GM18499 (cell line): Measurements from ENCODE around the gene SH3RF3.

Experiments used
- ATAC-seq: cut with Tn5 transposase; IDR thresholded peaks from one replicate; pipeline ENCODE4 v1.9.1; 2021; ENCODE audit warnings: moderate number of reproducible peaks; ENCODE audit not compliant: insufficient read depth, unreplicated experiment

Gene SH3RF3

DNA sequence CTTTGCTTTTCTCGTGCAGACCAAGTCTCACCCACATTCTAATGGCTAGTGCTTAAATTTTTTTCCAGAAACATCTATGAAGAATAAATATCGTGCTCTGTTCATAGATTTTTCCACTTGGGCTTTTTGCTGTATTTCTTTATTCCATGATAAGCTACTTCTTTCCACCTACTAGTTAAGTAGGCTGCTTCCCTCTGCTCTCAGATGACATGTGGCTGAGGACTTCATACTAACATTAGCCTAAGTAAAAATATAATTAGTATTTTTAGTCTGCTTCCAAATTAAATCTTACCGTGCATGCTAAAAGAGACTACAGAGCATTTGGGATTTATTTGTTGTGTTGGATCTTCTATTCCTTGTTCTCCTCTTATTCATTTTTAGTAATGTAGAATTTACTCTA is 102.4 kb downstream of the SH3RF3 start:
- ATAC-seq, result no peak

GRCh38 chr2:109231996-109232705 is 103.1 kb downstream of the SH3RF3 start:
- no peak for ATAC-seq

GRCh38 chr2:109232909-109233308 is 103.9 kb downstream of the SH3RF3 start:
- ATAC-seq, result no peak

DNA sequence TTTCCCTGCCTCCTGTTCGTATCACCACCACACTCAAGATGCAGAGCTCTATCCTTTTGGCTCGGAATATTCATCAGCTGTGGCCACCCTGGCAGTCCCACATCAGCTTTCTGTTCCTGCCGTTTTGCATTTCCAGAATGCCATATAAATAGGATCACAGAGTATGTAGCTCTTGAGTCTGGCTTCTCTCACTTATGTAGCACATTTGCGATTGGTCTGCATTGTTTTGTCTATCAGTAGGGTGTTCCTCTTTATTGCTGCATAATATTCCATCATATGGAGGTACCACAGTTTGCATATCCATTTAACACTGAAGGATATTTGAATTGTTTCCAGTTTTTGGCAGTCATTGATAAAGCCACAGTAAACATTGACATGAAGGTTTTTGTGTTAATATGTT is 104.6 kb downstream of the SH3RF3 start:
- ATAC-seq, result no peak

DNA sequence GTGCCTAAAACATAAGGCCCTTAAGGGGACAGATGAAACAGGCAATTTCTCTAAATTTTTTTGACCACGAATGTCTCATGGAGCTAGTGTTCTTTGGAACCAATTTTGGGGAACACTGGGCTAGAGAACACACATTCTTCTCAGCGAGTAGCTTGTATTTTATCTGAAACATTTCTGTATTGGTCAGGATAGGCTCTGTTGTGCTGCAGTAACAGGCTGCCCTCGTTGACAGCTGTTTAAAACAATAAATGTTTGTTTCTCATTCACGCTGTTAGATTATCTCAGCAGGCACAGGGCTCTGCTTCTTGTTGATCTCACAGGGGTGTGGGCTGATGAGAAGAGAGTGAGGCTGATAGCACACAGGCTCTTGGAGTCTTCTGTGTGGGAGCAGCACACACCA is 105.3 kb downstream of the SH3RF3 start:
- no peak for ATAC-seq

DNA sequence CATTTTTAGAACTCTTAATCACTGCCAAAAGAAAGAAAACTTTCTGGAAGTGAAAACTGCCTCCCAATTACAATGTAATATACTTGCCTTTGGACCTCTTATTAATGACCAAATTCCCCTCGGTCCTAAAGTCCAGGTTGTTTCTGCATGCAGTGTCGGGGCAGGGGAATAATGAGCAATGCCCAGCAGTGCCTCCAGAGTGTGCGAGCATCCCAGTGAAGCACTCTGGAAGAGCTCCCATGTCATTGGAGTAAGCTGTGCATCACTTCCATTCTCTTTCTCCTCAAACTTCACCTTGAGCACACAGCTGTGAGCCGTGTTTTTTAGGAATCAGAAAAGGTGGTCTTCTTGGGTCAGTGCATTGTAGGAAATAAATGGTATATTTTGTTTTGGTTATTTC is 107.1 kb downstream of the SH3RF3 start:
- ATAC-seq, result no peak

DNA sequence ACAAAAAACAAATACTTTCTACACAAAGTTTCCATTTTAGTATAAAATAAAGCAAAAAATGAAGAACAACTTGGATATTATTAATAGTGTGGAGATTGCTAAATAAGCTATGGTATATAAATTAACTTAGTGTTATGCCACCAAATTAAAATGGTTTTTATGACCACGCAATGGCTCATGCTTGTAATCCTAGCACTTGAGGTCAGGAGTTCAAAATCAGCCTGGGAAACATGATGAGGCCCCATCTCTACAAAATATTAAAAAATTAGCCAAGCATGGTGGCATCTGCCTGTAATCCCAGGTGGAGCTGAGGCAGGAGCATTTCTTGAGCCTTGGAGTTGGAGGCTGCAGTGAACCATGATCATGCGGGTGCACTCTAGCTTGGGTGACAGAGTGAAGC is 108.8 kb downstream of the SH3RF3 start:
- ATAC-seq, result no peak

DNA sequence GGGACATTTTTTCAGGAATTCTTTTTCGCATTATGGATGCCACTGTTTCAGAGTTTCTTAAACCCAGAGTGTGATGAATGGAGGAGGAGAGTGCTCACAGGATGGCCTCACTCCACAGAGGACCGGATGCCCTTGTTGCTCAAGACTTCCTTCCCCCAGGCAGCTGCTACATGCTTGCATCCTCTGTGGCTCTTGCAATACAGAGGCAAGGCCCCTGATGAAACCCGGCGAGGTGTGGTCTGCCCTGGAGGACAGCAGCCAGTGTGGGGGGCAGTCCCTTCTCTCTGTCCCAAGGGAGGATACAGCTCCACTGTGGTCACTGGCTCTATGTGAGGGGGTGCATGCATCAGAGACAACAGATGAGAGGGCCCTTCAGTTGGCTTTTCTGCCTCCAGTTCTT is 109.6 kb downstream of the SH3RF3 start:
- peak; percentile 96 for ATAC-seq

GRCh38 chr2:109239720-109240119 is 110.7 kb downstream of the SH3RF3 start:
- ATAC-seq, result no peak

DNA sequence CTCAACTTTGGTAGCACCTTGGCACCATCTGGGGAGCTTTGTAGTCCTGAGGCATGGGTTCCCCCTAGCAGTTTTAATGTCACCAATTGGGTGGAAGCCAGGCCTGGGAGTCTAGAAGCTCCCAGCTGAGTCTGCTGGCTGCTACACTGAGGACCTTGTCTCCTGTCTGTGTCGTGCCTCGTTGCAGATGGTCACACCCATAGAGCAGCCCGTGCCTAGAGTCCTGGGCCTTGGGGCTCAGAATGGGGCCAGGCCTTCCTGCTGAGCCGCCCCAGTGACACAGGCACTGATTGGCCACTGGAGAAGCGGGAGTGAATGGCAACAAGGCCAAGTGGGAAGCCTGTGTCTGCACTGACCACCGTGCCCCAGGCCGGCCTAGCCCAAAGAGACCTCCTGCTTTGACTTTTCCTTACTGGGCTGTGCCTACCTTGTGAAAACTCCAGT is 113.2 kb downstream of the SH3RF3 start:
- ATAC-seq, result no peak

- ATAC-seq, result no peak
These were observed 113.8 kb downstream of the SH3RF3 start for GRCh38 chr2:109242654-109243331.

GRCh38 chr2:109243526-109244303 is 114.7 kb downstream of the SH3RF3 start:
- no peak for ATAC-seq

DNA sequence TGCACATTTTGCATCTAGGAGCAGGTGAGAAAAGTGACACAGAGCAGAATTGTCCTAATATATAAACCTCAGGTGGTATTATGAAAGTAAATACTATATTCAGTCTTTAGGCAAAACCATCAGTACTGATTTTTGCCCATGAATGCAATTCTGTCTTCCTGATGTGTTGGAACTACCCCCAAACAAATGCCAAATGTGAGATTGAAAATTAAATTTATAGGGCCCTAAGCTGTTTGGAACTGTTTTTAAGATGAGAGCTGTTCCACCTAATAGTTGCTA is 115.2 kb downstream of the SH3RF3 start:
- no peak for ATAC-seq

- ATAC-seq, result no peak
These were observed 115.9 kb downstream of the SH3RF3 start for GRCh38 chr2:109244750-109245382.

DNA sequence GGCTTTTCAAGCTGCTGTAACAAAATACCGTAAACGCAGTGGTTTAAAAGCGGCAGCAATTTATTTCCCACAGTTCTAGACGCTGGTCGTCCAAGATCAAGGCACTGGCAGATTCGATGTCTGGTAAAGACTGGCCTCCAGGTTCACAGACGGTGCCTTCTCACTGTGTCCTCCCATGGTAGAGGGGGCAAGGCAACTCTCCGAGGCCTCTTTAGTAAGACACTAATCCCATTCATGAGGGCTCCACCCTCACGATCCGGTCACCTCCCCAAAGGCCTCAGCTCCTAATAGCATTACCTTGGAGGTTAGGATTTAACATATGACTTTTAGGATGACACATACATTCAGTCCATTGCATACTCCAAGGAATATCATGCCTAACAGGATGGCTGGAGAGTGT is 117.2 kb downstream of the SH3RF3 start:
- ATAC-seq, result no peak

- ATAC-seq, result no peak
These were observed 117.6 kb downstream of the SH3RF3 start for GRCh38 chr2:109246616-109247015.

- no peak for ATAC-seq
These were observed 118.3 kb downstream of the SH3RF3 start for GRCh38 chr2:109247340-109247739.

- ATAC-seq, result no peak
These were observed 118.8 kb downstream of the SH3RF3 start for GRCh38 chr2:109247812-109248211.

GRCh38 chr2:109248590-109248989 is 119.6 kb downstream of the SH3RF3 start:
- no peak for ATAC-seq

GRCh38 chr2:109253217-109253616 is 124.2 kb downstream of the SH3RF3 start:
- no peak for ATAC-seq
